Measurements from ENCODE around the gene ACTL8.
"Not testable (repeated sequence)": the region's sequence is repeated elsewhere in the genome, so short reads cannot be mapped to it uniquely, and the experiment has no call there.

ACTL8 gene

DNA sequence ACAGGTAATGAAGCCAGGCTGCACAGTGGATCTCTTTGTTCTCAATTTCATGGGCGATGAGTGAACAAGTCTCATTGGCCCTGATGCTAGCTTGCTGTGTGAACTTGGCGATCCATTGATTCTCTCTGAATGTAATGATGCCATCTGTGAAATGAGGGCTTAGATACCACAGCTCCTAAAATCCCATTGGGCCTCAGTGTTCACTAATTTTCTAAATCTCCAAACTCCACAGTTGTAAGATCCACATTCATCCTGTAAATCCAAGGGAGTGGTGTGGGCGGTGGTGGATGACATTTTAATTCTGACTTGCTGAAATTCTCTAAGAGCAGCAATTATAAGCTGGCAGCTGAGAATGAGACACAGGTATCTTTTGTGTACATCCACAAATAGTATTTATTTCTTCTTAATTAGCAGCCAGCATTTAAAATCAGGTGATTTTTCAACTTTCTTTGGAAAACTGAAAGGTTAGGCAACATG, 9.6 kb upstream of the ACTL8 start:
- Histone ChIP-seq H3K9me3 (ENCODE audit: control insufficient read depth, insufficient read depth, low read length) (no peaks in the 10 kb centered on the region), H3K4me1 (ENCODE audit: control insufficient read depth, insufficient read depth, low read length) (no peaks in the 10 kb centered on the region), H3K4me3 (ENCODE audit: low read length) (no peak overlapping the region), H3K36me3 (ENCODE audit: control insufficient read depth, insufficient read depth, low read length) (no peaks in the 10 kb centered on the region), H3K27ac (ENCODE audit: low read length) (no peak overlapping the region), H3K27me3 (ENCODE audit: control insufficient read depth, insufficient read depth, low read length) (no peaks in the 10 kb centered on the region)
- DNase-seq (ENCODE audit: low read depth, low spot score), result no peak
- no CpG with 5 or more reads among the region's 3 CpGs for WGBS (ENCODE audit: insufficient coverage, insufficient read length)

DNA sequence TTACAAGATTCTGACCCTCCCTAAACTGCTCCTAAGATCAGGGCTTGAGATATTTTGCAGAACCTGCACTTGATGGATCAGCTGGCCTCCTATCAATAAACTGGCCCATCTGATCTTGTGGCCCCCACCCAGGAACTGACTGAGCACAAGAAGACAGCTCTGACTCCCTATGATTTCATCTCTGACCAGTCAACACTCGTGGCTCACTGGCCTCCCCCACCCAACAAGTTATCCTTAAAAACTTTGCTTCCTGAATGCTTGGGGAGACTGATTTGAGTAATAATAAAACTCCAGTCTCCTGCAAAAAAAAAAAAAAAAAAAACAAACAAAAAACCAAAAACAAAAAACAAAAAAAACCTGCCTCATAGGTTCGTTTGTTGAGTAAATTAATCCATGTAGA, 8.9 kb upstream of the ACTL8 start:
- H3K27ac ChIP-seq (ENCODE audit: low read length); DNase-seq (ENCODE audit: low read depth, low spot score): not testable (repeated sequence)
- WGBS (ENCODE audit: insufficient coverage, insufficient read length), result no CpG with 5 or more reads among the region's 2 CpGs

DNA sequence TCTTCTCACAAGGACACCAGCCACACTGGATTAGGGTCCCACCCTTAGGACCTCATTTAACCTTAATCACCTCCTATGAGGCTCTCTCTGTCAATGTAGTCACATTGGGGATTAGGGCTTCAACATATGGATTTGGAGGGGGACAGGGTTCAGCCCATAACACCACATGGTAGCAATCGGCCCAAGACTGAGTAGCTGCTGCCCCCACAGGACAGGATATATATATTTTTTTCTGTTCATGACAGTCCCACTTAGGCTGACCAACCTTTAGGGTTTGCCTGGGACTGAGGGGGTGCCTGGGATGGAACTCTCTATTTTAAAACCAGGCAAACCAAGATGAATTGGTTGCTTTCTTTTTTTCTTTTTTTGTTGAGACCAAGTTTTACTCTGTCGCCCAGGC, 8.2 kb upstream of the ACTL8 start:
- H3K4me3 ChIP-seq (ENCODE audit: low read length), result no peak overlapping the region
- H3K27ac ChIP-seq (ENCODE audit: low read length), result no peak overlapping the region
- no peaks in the 10 kb centered on the region for H3K27me3 ChIP-seq (ENCODE audit: control insufficient read depth, insufficient read depth, low read length)
- H3K4me1 ChIP-seq (ENCODE audit: control insufficient read depth, insufficient read depth, low read length), result no peaks in the 10 kb centered on the region
- DNase-seq (ENCODE audit: low read depth, low spot score), result no peak
- no peaks in the 10 kb centered on the region for H3K9me3 ChIP-seq (ENCODE audit: control insufficient read depth, insufficient read depth, low read length)
- H3K36me3 ChIP-seq (ENCODE audit: control insufficient read depth, insufficient read depth, low read length), result no peaks in the 10 kb centered on the region
- no CpG with 5 or more reads among the region's 2 CpGs for WGBS (ENCODE audit: insufficient coverage, insufficient read length)

More for the DNA sequence above, 8.9 kb upstream of the ACTL8 start:
- H3K27me3 ChIP-seq (ENCODE audit: control insufficient read depth, insufficient read depth, low read length); H3K4me1 ChIP-seq (ENCODE audit: control insufficient read depth, insufficient read depth, low read length); H3K36me3 ChIP-seq (ENCODE audit: control insufficient read depth, insufficient read depth, low read length); H3K9me3 ChIP-seq (ENCODE audit: control insufficient read depth, insufficient read depth, low read length); H3K4me3 ChIP-seq (ENCODE audit: low read length): not testable (repeated sequence)

DNA sequence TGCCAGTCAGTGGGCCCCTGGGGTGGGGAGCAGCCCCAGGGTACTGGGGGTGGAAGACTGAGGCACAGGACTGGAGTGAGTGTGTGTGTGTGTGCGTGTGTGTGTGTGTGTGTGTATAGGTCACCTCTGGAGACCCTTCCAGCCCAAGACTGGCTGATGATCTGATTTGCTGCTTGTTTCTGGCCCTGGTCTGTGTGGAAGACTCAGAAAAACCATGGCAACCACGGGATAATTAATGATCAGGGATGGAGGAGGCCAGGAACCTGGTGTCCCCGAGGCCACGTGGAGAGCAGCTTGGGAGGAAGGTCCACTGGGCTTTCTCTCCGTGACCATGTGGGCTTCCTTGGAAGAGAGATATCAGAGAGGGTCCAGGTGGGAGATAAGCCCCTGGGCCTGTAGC, 4.8 kb upstream of the ACTL8 start:
- Histone ChIP-seq H3K4me1 (ENCODE audit: control insufficient read depth, insufficient read depth, low read length) (no peaks in the 10 kb centered on the region), H3K27ac (ENCODE audit: low read length) (no peak overlapping the region), H3K27me3 (ENCODE audit: control insufficient read depth, insufficient read depth, low read length) (no peaks in the 10 kb centered on the region), H3K9me3 (ENCODE audit: control insufficient read depth, insufficient read depth, low read length) (peaks cover 3% of the 10 kb centered on the region), H3K36me3 (ENCODE audit: control insufficient read depth, insufficient read depth, low read length) (no peaks in the 10 kb centered on the region), H3K4me3 (ENCODE audit: low read length) (no peak overlapping the region)
- no CpG with 5 or more reads among the region's 5 CpGs for WGBS (ENCODE audit: insufficient coverage, insufficient read length)
- no peak for DNase-seq (ENCODE audit: low read depth, low spot score)

DNA sequence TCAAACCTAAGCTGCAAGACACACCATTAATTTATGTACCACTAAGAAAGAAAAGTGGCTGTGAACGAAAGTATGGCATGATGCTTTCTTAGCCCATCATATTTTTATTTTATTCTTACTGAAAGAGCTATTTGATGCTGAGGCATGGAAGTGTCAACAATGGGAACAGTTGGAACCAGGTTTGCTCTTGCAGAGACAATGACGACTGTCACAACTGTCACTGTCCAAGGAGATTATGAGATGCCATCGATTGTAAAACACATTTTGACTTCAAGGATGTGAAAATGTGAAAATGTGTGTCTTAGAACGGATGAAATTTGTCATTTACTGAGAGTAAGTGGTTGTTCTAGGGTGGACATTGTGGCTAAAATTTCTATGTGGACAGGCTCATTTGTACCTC, 2.8 kb upstream of the ACTL8 start:
- no peaks in the 10 kb centered on the region for H3K36me3 ChIP-seq (ENCODE audit: control insufficient read depth, insufficient read depth, low read length)
- H3K4me3 ChIP-seq (ENCODE audit: low read length), result no peak overlapping the region
- H3K27me3 ChIP-seq (ENCODE audit: control insufficient read depth, insufficient read depth, low read length), result no peaks in the 10 kb centered on the region
- H3K9me3 ChIP-seq (ENCODE audit: control insufficient read depth, insufficient read depth, low read length), result peaks cover 3% of the 10 kb centered on the region
- H3K4me1 ChIP-seq (ENCODE audit: control insufficient read depth, insufficient read depth, low read length), result no peaks in the 10 kb centered on the region
- no peak overlapping the region for H3K27ac ChIP-seq (ENCODE audit: low read length)
- no CpG with 5 or more reads among the region's 4 CpGs for WGBS (ENCODE audit: insufficient coverage, insufficient read length)
- no peak for DNase-seq (ENCODE audit: low read depth, low spot score)

- WGBS (ENCODE audit: insufficient coverage, insufficient read length), result no CpG with 5 or more reads among the region's 6 CpGs
- Histone ChIP-seq H3K27ac (ENCODE audit: low read length) (no peak overlapping the region), H3K36me3 (ENCODE audit: control insufficient read depth, insufficient read depth, low read length) (no peaks in the 10 kb centered on the region), H3K4me3 (ENCODE audit: low read length) (no peak overlapping the region), H3K4me1 (ENCODE audit: control insufficient read depth, insufficient read depth, low read length) (no peaks in the 10 kb centered on the region), H3K9me3 (ENCODE audit: control insufficient read depth, insufficient read depth, low read length) (peaks cover 6% of the 10 kb centered on the region), H3K27me3 (ENCODE audit: control insufficient read depth, insufficient read depth, low read length) (no peaks in the 10 kb centered on the region)
- DNase-seq (ENCODE audit: low read depth, low spot score), result no peak
These were observed 2.3 kb downstream of the ACTL8 start for GRCh38 chr1:17757426-17757825.

DNA sequence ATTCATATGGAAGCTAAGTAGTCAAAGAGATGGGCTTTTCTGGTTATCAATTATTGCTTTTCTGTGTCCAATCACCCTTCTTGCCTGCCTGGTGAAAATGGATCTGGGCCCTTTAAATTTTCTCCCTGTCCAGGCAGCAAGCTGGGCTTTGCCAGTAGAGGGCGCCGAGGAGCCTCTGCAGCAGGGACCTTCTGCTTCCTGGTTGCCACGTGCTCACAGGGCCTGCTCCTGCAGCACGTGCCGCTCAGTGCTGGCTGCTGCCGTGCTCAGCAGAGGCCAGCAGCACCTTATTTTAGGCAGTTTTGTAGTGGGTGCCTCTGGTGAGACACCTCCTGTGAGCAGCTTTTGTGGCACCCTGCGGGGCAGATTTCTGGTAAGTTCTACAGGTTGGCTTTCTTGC, 4.0 kb downstream of the ACTL8 start:
- H3K4me1 ChIP-seq (ENCODE audit: control insufficient read depth, insufficient read depth, low read length), result no peaks in the 10 kb centered on the region
- no peaks in the 10 kb centered on the region for H3K36me3 ChIP-seq (ENCODE audit: control insufficient read depth, insufficient read depth, low read length)
- WGBS (ENCODE audit: insufficient coverage, insufficient read length), result no CpG with 5 or more reads among the region's 7 CpGs
- DNase-seq (ENCODE audit: low read depth, low spot score), result no peak
- peaks cover 6% of the 10 kb centered on the region for H3K9me3 ChIP-seq (ENCODE audit: control insufficient read depth, insufficient read depth, low read length)
- H3K27ac ChIP-seq (ENCODE audit: low read length), result no peak overlapping the region
- no peaks in the 10 kb centered on the region for H3K27me3 ChIP-seq (ENCODE audit: control insufficient read depth, insufficient read depth, low read length)
- no peak overlapping the region; the same call in 1 of the 2 replicates for H3K4me3 ChIP-seq (ENCODE audit: low read length)

DNA sequence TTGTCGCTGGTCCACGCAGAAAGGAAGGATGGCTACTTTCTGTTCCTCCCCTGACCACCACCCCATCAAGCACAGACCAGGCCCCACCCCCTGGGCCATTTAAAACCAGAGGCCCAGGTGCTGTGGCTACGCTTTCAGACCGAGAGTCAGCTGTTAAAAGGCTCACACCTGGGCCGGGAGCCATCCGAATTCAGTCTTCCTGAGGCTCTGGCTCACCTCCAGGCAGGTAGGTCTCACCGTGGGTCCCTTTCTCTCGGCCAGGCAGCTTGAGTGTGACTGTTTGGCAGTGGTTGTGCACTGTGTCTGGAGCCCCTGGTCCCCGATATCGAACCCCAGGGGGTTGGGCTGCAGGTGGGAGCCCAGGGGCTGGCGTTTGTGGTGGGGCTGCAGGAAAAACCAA, 7.2 kb downstream of the ACTL8 start:
- Histone ChIP-seq H3K27me3 (ENCODE audit: control insufficient read depth, insufficient read depth, low read length) (no peaks in the 10 kb centered on the region), H3K36me3 (ENCODE audit: control insufficient read depth, insufficient read depth, low read length) (no peaks in the 10 kb centered on the region), H3K27ac (ENCODE audit: low read length) (no peak overlapping the region), H3K4me3 (ENCODE audit: low read length) (no peak overlapping the region), H3K4me1 (ENCODE audit: control insufficient read depth, insufficient read depth, low read length) (no peaks in the 10 kb centered on the region), H3K9me3 (ENCODE audit: control insufficient read depth, insufficient read depth, low read length) (peaks cover 3% of the 10 kb centered on the region; the same call in 1 of the 2 replicates)
- no CpG with 5 or more reads among the region's 11 CpGs for WGBS (ENCODE audit: insufficient coverage, insufficient read length)
- DNase-seq (ENCODE audit: low read depth, low spot score), result no peak

GRCh38 chr1:17763417-17763816, 8.3 kb downstream of the ACTL8 start:
- WGBS (ENCODE audit: insufficient coverage, insufficient read length), result no CpG with 5 or more reads among the region's 8 CpGs
- DNase-seq (ENCODE audit: low read depth, low spot score), result no peak
- Histone ChIP-seq H3K4me3 (ENCODE audit: low read length) (no peak overlapping the region), H3K27me3 (ENCODE audit: control insufficient read depth, insufficient read depth, low read length) (no peaks in the 10 kb centered on the region), H3K4me1 (ENCODE audit: control insufficient read depth, insufficient read depth, low read length) (no peaks in the 10 kb centered on the region), H3K36me3 (ENCODE audit: control insufficient read depth, insufficient read depth, low read length) (no peaks in the 10 kb centered on the region), H3K9me3 (ENCODE audit: control insufficient read depth, insufficient read depth, low read length) (peaks cover 3% of the 10 kb centered on the region; the same call in 1 of the 2 replicates), H3K27ac (ENCODE audit: low read length) (no peak overlapping the region)

DNA sequence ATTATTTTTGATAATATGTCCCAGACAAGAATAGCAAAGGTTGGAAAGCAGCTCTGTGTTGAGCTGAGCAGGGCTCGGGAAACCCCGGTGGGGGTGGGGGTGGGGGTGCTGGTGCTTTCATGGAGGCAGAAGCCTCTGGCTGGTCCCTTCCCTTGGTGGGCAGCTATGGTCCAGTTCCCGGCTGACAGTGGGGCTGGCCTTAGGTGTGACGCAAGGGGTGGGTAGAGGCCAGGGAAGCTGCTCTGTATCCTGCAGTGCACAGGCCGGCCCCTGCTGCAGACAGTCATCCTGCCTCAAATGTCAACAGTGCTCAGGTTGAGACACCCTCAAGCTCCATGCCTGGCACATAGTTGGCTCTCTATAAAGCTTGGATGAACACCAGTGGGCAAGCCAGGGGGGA, 8.9 kb downstream of the ACTL8 start:
- WGBS (ENCODE audit: insufficient coverage, insufficient read length), result no CpG with 5 or more reads among the region's 5 CpGs
- H3K9me3 ChIP-seq (ENCODE audit: control insufficient read depth, insufficient read depth, low read length), result peaks cover 3% of the 10 kb centered on the region; the same call in 1 of the 2 replicates
- DNase-seq (ENCODE audit: low read depth, low spot score), result no peak
- H3K27me3 ChIP-seq (ENCODE audit: control insufficient read depth, insufficient read depth, low read length), result no peaks in the 10 kb centered on the region
- no peaks in the 10 kb centered on the region for H3K4me1 ChIP-seq (ENCODE audit: control insufficient read depth, insufficient read depth, low read length)
- no peak overlapping the region for H3K27ac ChIP-seq (ENCODE audit: low read length)
- H3K4me3 ChIP-seq (ENCODE audit: low read length), result no peak overlapping the region
- H3K36me3 ChIP-seq (ENCODE audit: control insufficient read depth, insufficient read depth, low read length), result no peaks in the 10 kb centered on the region

GRCh38 chr1:17764591-17764990, 9.5 kb downstream of the ACTL8 start:
- Histone ChIP-seq H3K9me3 (ENCODE audit: control insufficient read depth, insufficient read depth, low read length) (no peaks in the 10 kb centered on the region), H3K27me3 (ENCODE audit: control insufficient read depth, insufficient read depth, low read length) (no peaks in the 10 kb centered on the region), H3K4me1 (ENCODE audit: control insufficient read depth, insufficient read depth, low read length) (no peaks in the 10 kb centered on the region), H3K36me3 (ENCODE audit: control insufficient read depth, insufficient read depth, low read length) (no peaks in the 10 kb centered on the region), H3K4me3 (ENCODE audit: low read length) (no peak overlapping the region), H3K27ac (ENCODE audit: low read length) (no peak overlapping the region)
- WGBS (ENCODE audit: insufficient coverage, insufficient read length), result no CpG with 5 or more reads among the region's 10 CpGs
- DNase-seq (ENCODE audit: low read depth, low spot score), result no peak

Data from iPS DF 6.9 (cell line).